GM19467 (cell line): Measurements from ENCODE around the gene TDRD7.
A peak's percentile ranks its signal among the peaks of the same experiment; 100 is the strongest.

Experiments used
- ATAC-seq: cut with Tn5 transposase; IDR thresholded peaks from one replicate; pipeline ENCODE4 v1.9.1; 2021; ENCODE audit warnings: mild to moderate bottlenecking, moderate library complexity; ENCODE audit not compliant: unreplicated experiment

TDRD7 gene

DNA sequence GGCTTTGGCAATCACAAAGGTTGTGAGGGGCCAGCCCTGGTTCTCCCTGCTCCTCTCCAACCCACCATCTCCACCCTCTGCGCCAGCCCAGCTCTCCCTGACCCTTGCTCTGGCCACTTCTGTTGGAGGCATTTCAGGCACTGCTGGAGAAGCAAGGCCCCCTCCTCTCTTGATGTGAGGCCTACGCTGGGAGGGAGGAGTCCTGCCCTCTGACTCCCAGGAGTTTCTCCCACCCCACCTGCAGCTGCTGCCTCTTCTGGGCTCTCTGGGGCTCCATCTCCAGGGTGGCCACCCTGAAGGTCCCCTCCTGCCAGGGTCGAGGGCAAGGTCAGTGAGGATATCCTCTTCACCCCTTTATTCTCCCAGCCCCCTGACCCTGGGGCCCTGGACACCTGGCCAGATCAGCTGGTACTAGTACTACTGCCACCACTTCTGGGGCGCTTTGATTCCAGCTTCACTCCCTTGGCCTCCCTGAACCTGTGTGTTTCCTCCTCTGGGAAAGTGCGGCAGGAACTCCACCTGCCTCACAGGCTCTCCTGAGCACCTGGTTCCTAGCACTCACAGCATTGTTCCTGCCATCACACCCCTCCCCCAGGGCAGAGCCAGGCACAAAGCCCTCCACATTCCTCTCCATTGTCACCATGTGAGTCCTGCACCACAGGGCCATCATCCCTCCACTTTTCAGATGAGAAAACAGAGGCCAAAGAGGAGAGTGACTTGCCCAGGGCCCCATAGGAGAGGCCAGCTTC lies 23.8 kb upstream of the TDRD7 start:
- ATAC-seq = no peak

DNA sequence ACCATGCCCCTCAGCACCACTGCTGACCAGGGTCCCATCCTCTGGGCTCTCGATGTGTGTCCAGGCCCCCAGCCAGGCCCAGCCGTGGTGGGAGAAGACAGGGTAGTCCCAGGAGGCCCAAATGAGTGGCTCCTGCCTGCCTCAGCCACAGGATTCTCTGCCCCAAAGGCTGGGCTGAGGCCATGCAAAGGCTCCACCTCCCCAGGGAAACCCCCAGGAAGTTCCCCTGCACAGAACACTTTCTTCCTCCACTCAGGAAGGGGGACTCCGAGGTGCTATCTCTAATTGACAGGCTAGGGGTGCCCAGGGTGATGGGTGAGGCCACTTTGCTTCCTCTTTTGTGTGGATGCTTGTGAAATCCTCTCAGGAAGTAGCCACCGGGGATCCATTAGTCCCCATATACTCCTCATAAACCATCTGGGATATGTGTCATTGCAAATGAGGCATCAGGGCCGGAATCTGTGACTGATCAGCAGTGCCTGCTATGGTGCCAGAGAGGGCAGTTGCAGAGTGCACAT lies 23.1 kb upstream of the TDRD7 start:
- peak; percentile 58 for ATAC-seq

DNA sequence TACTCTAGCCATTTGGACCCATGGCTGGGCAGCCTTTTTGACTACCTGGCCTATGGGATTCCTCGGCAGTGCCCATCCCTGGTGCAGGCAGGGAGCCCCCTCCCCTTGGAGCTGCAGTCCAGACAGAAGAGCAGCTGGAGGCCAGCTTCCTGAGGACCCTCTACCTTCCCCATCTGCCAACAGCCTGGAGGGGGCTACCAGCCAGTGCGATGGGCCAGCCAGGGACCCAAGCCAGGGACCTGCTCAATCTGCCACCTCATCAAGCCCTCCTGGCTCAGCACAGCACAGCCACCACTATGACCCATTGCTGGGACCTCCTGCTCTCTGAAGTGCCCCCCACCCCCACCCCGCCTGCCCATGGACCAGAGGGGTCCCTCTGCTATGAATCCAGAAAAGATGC lies 22.6 kb upstream of the TDRD7 start:
- no peak for ATAC-seq

DNA sequence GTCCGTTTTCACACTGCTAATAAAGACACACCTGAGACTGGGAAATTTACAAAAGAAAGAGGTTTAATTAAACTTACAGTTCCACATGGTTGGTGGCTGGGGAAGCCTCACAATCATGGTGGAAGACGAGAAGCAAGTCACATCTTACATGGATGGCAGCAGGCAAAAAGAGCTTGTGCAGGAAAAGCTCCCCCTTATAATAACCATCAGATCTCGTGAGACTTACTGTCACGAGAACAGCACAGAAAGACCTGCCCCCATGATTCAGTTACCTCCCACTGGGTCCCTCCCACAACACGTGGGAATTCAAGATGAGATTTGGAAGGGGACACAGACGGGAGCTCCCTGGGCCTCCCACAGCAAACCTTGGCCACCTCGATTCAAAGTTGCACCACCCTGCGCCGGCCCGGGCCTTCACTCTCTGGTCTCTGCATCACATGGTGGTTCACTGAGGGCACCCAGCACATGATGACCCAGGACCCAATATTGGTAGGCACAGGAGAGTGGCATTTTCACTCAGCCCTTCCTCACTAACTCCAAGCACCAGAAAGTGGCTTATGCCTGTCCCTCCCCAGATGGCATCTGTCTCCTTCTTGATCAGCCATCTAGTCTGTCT lies 21.0 kb upstream of the TDRD7 start:
- ATAC-seq = no peak

DNA sequence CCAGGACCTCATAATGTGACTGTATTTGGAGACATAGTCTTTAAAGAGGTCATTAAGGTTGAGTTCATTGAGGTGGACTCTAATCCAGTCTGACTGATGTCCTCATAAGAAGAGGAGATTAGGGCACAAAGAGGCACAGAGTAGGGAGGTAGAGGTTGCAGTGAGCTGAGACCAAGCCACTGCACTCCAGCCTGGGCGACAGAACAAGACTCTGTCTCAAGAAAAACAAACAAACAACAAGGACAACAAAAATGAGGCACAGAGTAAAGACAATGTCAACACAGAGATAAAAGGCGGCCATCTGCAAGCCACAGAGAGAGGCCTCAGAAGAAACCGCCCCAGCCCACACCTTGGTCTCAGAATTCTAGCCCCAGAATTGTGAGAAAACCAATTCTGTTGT lies 17.0 kb upstream of the TDRD7 start:
- no peak for ATAC-seq

DNA sequence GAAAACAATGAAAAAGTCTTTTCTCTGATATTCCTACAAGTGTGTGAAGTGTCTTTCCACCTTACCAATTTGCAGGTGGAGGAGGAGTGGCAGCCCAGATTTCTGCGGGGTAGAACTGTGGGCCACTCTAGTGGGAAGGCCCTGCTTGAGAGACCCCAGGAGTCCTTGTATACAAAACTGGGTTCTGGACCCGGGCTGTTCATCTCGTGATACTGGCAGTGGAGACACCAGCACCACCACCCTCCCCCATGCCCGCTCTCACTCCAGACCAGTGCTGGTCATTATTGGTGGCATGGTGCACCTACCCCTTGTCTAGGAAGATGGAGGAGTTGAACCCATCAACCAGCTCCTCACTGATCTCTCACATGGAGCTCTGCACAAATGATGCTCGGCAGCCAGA lies 16.2 kb upstream of the TDRD7 start:
- ATAC-seq = no peak

DNA sequence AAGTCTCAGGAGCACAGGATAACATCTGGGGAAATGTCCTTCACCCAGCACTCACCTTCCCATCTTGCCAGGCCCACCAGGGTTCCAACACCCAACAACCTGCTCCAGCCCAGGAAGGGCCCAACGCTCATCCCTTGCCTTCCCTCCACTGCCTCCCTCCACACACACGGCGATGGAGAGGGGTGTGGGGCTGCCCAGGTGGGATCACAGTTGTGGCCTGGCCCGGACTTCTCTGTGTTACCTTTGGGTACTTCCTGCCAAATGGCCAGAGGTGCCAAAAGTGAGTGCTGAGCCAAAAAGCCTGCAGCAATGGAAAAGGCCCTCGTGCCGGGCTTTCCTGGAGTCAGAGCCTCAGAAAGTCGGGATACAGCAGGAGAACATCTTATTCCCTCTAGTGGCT lies 15.6 kb upstream of the TDRD7 start:
- ATAC-seq = no peak

DNA sequence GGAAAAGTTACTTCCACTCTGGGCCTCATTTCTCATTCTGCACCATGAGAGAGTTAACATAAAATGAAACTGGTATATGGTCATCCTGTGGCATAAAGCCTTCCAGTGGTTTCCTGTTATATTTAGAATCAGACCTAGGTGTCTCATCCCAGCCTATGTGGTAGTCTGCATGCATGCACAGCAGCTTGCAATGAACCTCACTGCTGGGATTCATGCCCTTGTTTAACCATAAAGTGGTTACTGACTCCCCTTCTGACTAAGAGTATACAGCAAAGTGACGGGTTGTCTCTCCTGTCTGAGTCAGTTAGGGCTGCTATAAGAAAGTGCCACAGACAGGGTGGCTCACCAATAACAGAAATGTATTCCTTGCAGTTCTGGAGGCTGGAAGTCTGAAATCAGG lies 14.7 kb upstream of the TDRD7 start:
- ATAC-seq = no peak

DNA sequence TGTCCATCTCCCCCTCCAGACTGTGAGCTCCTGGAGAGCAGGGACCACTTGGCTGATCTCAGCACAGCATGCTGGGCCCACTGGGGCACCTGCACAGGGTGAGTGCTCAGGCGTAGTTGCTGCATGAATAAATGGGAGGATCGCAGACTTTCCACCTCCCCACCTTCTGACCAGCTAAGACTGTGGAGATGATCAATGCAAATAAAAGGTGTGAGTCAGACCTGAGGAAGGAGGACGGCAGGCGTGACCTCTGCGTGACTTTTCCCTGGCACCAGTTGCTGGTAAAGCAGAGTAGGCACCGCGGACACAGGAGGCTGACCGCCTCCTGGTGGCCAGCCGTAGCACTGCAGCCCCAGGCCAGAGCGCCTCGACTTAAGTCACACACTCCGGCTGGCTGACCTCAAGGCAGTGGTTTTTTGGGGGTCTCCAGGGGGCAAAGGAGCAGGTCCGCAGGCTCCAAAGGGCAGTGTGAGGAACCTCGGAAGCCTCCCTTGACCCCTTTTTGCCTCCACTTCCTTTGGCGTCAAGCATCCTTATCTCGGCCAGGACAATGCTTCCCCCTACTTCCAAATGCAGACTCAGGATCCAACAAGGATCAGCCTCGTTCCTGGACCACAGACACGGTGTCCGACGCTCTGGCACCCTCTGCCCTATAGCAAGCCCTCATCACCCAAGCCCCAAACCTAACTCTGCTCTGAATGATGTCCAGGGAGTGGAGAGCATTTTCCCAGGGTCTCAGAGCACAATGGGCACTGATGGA lies 12.7 kb upstream of the TDRD7 start:
- no peak for ATAC-seq

DNA sequence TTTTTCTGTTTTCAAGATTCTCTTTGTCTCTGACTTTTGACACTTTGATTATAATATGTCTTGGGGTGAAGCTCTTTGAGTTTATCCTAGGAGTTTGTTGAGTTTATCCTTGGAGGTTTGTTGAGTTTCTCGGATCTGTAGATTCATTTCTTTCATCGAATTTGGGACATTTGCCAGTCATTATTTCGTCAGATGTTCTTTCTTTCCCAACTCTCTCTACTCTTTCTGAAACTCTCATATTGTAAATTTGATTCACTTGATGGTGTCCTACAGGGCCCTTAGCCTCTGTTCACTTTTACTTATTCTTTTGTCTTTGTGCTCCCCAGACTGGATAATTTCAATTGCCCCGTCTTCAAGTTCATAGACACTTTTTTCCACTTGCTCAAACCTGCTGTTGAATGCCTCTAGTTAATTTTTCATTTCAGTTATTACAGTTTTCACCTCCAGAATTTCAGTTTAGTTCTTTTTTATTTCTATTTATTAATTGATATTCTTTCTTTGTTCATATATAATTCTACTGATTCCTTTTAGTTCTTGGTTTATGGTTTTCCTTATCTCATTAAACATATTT lies 8.1 kb upstream of the TDRD7 start:
- no peak for ATAC-seq

DNA sequence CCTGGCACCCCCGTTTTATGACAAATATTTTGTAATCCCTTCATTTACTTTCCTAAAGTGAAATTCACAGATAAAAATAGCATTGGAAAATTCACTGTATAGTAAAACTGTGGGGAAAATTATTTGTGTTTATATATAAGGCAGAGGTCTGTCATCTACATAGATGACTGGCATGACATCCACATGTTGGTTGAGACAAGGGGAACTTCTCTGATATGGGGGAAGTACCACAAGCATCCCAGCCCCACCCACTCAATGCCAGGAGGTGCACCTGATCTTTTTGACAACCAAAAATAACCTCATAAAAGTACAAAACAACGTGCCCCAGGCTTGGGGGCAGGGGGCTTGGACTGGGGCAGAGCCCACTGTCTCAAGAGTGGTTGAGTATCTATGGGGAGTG lies 6.3 kb upstream of the TDRD7 start:
- ATAC-seq = no peak

DNA sequence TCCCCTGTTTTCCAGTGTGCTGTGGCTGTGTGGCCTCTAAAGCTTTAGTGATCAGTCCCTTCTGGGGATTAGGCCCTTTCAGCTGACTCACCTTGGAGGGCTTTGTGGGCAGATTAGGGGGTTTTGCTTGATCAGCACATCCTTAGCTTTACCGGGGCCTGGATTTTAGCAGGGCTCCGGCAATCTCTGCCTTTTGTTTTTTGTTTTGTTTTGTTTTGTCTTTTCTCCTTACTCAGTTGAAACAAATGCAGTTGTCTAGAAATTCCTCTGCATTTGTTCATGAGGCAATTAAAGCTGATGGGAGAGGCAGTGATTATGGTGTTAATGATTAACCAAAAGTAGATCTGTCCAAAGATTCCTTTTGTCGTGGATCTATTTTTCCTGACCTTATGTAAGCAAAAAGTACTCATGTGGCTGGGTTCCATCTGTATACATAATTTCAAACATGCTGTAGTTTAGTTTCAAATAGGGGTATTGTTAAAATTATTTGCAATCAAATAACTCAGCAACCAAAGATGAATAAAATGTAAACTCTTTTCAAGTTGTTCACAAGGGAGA lies 5.2 kb upstream of the TDRD7 start:
- no peak for ATAC-seq

DNA sequence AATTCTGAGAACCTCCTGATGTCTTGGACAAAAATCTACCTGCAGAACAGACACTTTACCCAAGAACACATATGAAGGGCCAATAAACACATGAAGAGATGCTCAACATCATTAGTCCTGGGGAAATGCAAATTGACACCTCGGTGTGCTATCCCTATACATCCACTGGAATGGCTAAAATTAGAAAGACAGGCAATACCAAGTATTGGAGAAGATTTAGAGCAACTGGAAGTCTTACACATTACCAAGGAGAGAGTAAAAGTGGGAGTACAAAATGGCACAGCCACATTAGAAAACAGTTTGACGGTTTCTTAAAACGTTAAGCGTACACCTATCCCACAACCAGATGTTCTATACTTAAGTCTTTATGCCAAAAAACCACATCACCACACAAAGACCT lies 3.3 kb upstream of the TDRD7 start:
- no peak for ATAC-seq

DNA sequence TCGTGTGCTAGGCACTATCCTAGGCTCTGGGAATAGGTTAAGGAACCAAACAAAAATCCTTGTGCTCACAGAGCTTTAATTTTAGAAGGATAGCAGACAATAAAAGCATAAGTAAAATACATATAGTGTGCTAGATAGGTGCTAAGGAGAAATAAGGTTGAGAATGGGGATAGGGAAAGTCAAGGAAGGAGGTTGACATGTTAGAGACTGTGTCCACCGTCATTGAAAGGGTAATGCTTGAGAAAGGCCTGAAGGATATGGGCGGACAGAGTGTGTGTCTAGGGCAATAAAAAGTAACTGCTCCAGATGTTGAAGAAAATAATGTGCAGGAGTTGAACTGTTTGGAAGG lies 482 bp upstream of the TDRD7 start:
- peak; percentile 10 for ATAC-seq

DNA sequence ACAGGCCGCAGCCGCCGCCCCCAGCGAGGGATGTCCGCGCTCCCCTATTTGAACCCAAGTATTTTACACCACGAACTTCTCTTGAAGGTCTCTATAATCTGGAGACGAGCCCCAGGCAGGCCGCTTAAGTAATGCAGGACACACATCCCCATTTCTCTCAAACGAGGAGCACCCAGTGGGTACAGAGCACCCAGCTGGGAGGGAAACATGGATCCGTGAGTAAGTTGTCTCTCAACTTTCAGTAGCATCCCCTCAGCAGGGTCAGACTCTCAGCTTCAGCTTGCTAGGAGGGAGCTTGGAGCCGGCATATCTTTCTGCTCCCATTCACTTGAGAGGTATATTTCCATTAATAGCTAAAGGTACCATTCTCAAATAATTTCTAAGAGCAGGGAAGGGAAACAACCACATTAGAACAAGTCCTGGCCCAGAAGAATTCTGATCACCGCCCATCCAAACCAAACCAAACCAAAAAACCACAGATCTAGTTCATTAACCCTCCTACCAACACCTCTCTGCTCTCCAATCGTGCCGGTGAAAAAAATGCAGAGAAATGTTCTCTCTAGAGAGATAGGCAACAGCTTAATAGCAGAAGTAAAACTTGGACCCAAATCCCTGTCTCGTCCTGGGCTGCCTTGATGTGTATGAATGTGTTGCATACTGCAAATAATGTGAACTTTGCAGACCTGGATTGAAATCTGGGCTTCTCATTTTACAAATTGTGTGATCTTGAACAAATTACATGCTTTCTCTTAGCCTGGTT lies 910 bp downstream of the TDRD7 start:
- ATAC-seq = peak; percentile 4

DNA sequence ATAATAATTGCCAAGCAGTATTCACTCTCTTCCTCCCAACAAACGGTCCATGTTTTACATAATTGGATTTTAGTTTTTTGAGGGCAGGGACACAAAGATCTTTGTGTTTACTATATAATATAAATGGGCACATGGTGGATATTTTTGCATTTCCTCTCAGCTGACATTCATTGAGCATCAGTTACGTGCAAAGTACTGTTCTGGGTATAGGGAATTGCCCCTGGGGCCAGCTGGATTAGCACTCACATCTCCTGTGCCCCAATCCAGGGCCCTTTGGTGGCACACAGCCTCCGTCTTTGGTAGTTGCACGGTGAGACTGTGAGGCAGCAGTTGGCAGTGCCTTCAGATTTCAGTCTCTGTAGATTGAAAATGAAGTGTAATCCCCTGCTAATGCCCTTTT lies 1.6 kb downstream of the TDRD7 start:
- no peak for ATAC-seq

DNA sequence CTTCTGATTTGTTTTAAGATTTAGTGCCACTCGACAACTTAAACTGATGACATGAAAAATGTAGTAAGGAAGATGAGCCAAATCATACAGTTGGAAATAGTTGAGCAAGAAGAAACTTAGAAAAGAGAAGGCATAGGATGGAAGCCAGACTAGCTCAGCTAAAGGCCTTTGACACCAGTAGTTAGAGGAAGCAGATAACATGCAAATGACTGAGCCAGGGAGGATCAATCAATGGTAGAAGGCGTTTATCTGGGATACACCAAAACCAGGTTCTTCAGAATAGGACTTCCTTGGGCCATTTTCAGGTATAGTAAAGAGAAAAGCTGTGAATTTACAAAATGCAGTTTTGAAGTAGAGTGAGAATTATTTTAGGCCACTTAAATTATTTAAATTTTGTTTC lies 3.2 kb downstream of the TDRD7 start:
- ATAC-seq = no peak

DNA sequence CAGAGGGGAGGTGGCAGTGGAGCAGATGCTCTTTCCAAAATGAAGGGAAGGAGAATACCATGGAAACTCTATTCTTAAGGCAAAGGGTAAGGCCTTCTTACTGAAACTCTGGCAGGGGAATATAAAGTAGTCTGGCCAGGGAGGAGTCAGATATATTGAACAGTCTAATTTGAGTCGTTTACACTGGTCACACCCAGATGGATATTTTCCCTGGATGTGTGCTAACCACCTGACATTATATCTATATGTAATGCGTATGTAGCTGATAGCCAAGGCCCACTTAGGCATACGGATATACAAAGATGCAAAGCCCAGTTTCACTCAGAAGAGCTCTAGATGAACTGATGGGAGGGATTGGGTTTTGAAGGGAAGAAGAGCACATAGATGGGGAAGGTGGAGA lies 7.0 kb downstream of the TDRD7 start:
- ATAC-seq = no peak

DNA sequence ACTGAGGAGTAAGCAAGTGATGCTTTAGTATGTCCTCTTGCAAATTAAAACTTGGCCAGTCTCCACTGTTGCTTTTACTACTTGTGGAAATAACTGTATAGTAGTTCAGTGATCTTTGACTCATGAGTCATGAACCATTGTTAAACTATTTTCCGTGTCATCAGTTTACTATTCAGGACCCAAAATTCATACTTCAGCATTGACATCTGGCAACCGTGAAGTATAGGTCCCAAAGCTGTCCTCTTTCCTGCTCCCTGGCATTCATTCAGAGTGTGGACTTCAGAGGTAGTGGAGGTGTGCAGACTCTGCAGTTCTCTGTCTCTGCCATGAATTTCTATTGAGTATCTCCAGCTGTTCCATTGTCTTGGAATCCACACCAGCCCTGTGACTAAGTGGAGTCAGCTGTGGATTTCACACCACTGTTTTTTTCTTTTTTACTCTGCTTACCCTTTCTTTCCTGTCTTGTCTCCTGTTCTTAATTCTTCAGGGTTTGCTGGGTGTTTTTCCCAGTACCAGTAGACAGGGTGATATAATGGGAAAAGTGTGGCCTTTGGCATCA lies 7.5 kb downstream of the TDRD7 start:
- ATAC-seq = no peak

DNA sequence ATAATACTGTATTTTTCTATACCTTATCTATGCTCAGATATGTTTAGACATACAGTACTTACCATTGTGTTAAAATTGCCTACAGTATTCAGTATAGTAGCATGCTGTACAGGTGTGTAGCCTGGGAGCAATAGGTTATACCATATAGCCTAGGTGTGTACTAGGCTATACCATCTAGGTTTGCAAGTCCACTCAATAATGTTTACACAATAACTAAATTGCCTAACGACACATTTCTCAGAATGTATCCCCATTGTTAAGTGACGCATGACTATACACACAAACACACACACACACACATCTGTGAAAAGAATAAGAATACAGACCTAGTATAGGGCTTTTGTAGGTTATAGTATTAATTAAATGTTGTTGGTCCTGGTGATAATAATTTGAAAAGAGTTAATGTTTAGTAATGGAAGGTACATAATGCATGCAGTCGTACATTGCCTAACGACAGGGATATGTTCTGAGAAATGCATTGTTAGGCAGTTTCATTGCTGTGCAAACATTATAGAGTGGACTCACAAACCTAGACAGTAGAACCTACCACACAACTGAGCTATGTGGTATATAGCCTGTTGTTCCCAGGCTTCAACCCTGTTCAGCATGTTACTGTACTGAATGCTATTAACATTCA lies 13.6 kb downstream of the TDRD7 start:
- ATAC-seq = no peak
